SK-N-SH (cell line): Measurements from ENCODE around the gene SLC6A13.

Experiments used
- CHD2 ChIP-seq: fragments of 150-350 bp; IDR thresholded peaks from 2 replicates; pipeline ENCODE4 v1.6.1; 2018; ENCODE audit warnings: low read length; ENCODE audit not compliant: partially characterized antibody
- CTCF ChIP-seq: fragments of 200-600 bp; sonication (generic); IDR thresholded peaks from 2 replicates; pipeline ENCODE4 v1.6.1; 2017; ENCODE audit warnings: antibody characterized with exemption, mild to moderate bottlenecking, moderate library complexity
- EZH2phosphoT487 ChIP-seq: fragments of 200-600 bp; sonication (generic); IDR thresholded peaks from 2 replicates; pipeline ENCODE4 v1.6.1; 2017; ENCODE audit warnings: low read depth, mixed run types, mild to moderate bottlenecking, antibody characterized with exemption, moderate library complexity, borderline replicate concordance
- FOSL2 ChIP-seq: IDR thresholded peaks from 2 replicates; pipeline ENCODE4 v1.4.0; 2012; ENCODE audit warnings: low read depth, mild to moderate bottlenecking, moderate library complexity, borderline replicate concordance
- FOXJ3 ChIP-seq: sonication (generic); formaldehyde crosslinking; IDR thresholded peaks from 2 replicates; pipeline ENCODE4 v1.5.1; 2020; ENCODE audit warnings: mild to moderate bottlenecking, missing genetic modification reagents
- GATA2 ChIP-seq: sonication (generic); formaldehyde crosslinking; IDR thresholded peaks from 2 replicates; pipeline ENCODE4 v1.5.0; 2020; ENCODE audit warnings: mild to moderate bottlenecking, missing genetic modification reagents
- NRF1 ChIP-seq: IDR thresholded peaks from 2 replicates; pipeline ENCODE4 v1.6.1; 2012; ENCODE audit warnings: low read depth, mild to moderate bottlenecking, low read length
- POLR2AphosphoS5 ChIP-seq: IDR thresholded peaks from 2 replicates; pipeline ENCODE4 v1.6.1; 2012; ENCODE audit warnings: low read depth, low read length
- RAD21 ChIP-seq: IDR thresholded peaks from 2 replicates; pipeline ENCODE4 v1.6.1; 2012; ENCODE audit warnings: mild to moderate bottlenecking, low read length
- RFX5 ChIP-seq: IDR thresholded peaks from 2 replicates; pipeline ENCODE4 v1.6.1; 2012; ENCODE audit warnings: mild to moderate bottlenecking, improper control_type of control experiment, low read length
- TAF1 ChIP-seq: IDR thresholded peaks from 2 replicates; pipeline ENCODE4 v1.6.1; 2012; ENCODE audit warnings: low read depth, mild to moderate bottlenecking, low read length, moderate library complexity, borderline replicate concordance
- ZBTB33 ChIP-seq: IDR thresholded peaks from 2 replicates; pipeline ENCODE4 v1.4.0; 2012; ENCODE audit warnings: low read depth, borderline replicate concordance

GRCh38 chr12:202081-202731 lies 60.4 kb downstream of the SLC6A13 start:
- TF ChIP-seq ZBTB33 (no peak), CTCF (no peak), FOXJ3 (no peak), EZH2phosphoT487 (no peak), RFX5 (no peak), POLR2AphosphoS5 (no peak), GATA2 (CRISPR knock-in tag) (no peak), TAF1 (no peak), RAD21 (no peak), CHD2 (no peak), FOSL2 (no peak), NRF1 (no peak)
